Neural cell (in vitro differentiated cells): ENCODE measurements around the gene GTSF1L. TPM values are rescaled to one million over a fixed set of nuclear protein-coding genes. Genes with fewer than 3 reads are reported as not detected.

ENCODE experiments used
- H2AFZ ChIP-seq: fragments of 200-600, 300-800 bp; sonication (generic), shearing (Covaris generic); 2 replicates; pipeline ENCODE4 v1.6.0; 2014; ENCODE audit warnings: low read depth, mild to moderate bottlenecking, antibody characterized with exemption, low read length, moderate library complexity
- H3F3A ChIP-seq: fragments of 200-600 bp; shearing (Covaris generic); 2 replicates; pipeline ENCODE4 v1.6.1; 2016; ENCODE audit warnings: mild to moderate bottlenecking, moderate library complexity, mixed read lengths, antibody characterized with exemption, low read length; ENCODE audit not compliant: insufficient read depth, poor library complexity, severe bottlenecking
- H3K27ac ChIP-seq: fragments of 200-600, 300-800 bp; sonication (generic), shearing (Covaris generic); 2 replicates; pipeline ENCODE4 v1.5.1; 2014; ENCODE audit warnings: mild to moderate bottlenecking, low read length, moderate library complexity
- H3K27me3 ChIP-seq: fragments of 300-800, 200-600 bp; sonication (generic), shearing (Covaris generic); 2 replicates; pipeline ENCODE4 v1.6.0; 2014; ENCODE audit warnings: mild to moderate bottlenecking, low read depth, low read length, moderate library complexity; ENCODE audit not compliant: insufficient read depth
- H3K36me3 ChIP-seq: fragments of 300-800, 200-600 bp; sonication (generic), shearing (Covaris generic); 2 replicates; pipeline ENCODE4 v1.5.1; 2014; ENCODE audit warnings: mild to moderate bottlenecking, antibody characterized with exemption, low read length, moderate library complexity; ENCODE audit not compliant: insufficient read depth
- H3K4me2 ChIP-seq: fragments of 300-800, 200-600 bp; sonication (generic), shearing (Covaris generic); 2 replicates; pipeline ENCODE4 v1.6.0; 2014; ENCODE audit warnings: mild to moderate bottlenecking, low read length
- H3K4me3 ChIP-seq: fragments of 300-800, 200-600 bp; sonication (generic), shearing (Covaris generic); 2 replicates; pipeline ENCODE4 v1.5.1; 2014; ENCODE audit warnings: mild to moderate bottlenecking, low read length, moderate library complexity
- H3K79me2 ChIP-seq: fragments of 200-600 bp; shearing (Covaris generic); replicated peaks from 2 replicates; pipeline ENCODE4 v1.6.0; 2014; ENCODE audit warnings: mild to moderate bottlenecking, low read length, moderate library complexity; ENCODE audit not compliant: insufficient read depth
- H3K9ac ChIP-seq: fragments of 300-800, 200-600 bp; sonication (generic), shearing (Covaris generic); 2 replicates; pipeline ENCODE4 v1.6.1; 2016; ENCODE audit warnings: mild to moderate bottlenecking, low read length, mixed read lengths
- H3K9me2 ChIP-seq: fragments of 200-600 bp; shearing (Covaris generic); 2 replicates; pipeline ENCODE4 v1.6.1; 2016; ENCODE audit warnings: mild to moderate bottlenecking, low read length, mixed read lengths; ENCODE audit not compliant: insufficient read depth
- H3K9me3 ChIP-seq: fragments of 200-600, 300-800 bp; sonication (generic), shearing (Covaris generic); 2 replicates; pipeline ENCODE4 v1.6.1; 2016; ENCODE audit warnings: mild to moderate bottlenecking, mixed run types, low read length, moderate library complexity, mixed read lengths
- H4K20me1 ChIP-seq: fragments of 200-600 bp; shearing (Covaris generic); 2 replicates; pipeline ENCODE4 v1.6.1; 2016; ENCODE audit warnings: mild to moderate bottlenecking, mixed run types; ENCODE audit not compliant: insufficient read depth
- CTCF ChIP-seq: fragments of 450-650 bp; IDR thresholded peaks from 2 replicates; pipeline ENCODE4 v1.5.1; 2014; ENCODE audit warnings: antibody characterized with exemption, mild to moderate bottlenecking, moderate library complexity; ENCODE audit not compliant: poor library complexity, severe bottlenecking
- EP300 ChIP-seq: fragments of 450-650 bp; conservative IDR thresholded peaks from 2 replicates; pipeline ENCODE4 v1.6.1; 2014; ENCODE audit warnings: antibody characterized with exemption, mild to moderate bottlenecking, moderate library complexity; ENCODE audit not compliant: poor library complexity, severe bottlenecking
- EZH2 ChIP-seq: fragments of 200-600, 300-800 bp; shearing (Covaris generic), sonication (generic); IDR thresholded peaks from 2 replicates; pipeline ENCODE4 v1.6.1; 2014; ENCODE audit warnings: antibody characterized with exemption, low read length, borderline replicate concordance, mild to moderate bottlenecking; ENCODE audit not compliant: insufficient read depth, poor library complexity, severe bottlenecking
- MXI1 ChIP-seq: fragments of 450-650 bp; conservative IDR thresholded peaks from 2 replicates; pipeline ENCODE4 v1.6.1; 2014; ENCODE audit warnings: antibody characterized with exemption, mild to moderate bottlenecking; ENCODE audit not compliant: poor library complexity, severe bottlenecking
- POLR2AphosphoS5 ChIP-seq: IDR thresholded peaks from 2 replicates; pipeline ENCODE4 v1.6.1; 2012
- RAD21 ChIP-seq: fragments of 450-650 bp; conservative IDR thresholded peaks from 2 replicates; pipeline ENCODE4 v1.6.1; 2014; ENCODE audit warnings: antibody characterized with exemption, mild to moderate bottlenecking, moderate library complexity
- SMC3 ChIP-seq: fragments of 450-650 bp; conservative IDR thresholded peaks from 2 replicates; pipeline ENCODE4 v1.6.1; 2014; ENCODE audit warnings: antibody characterized with exemption, mild to moderate bottlenecking, moderate library complexity; ENCODE audit not compliant: poor library complexity
- TAF1 ChIP-seq: IDR thresholded peaks from 2 replicates; pipeline ENCODE4 v1.6.1; 2012; ENCODE audit warnings: low read depth
- polyA plus RNA-seq: library from polyadenylated mRNA; depleted of rRNA; stranded (reverse); fragments of >200 nt; gene quantifications from 2 replicates; pipeline ENCODE4 v1.2.3, GENCODE V29; 2014
- TF ChIP-seq, protein P1 (sequence below): IDR thresholded peaks from 2 replicates; pipeline ENCODE4 v1.6.1; 2012; ENCODE audit warnings: borderline replicate concordance

Gene GTSF1L
- polyA plus RNA-seq, 1 donor from 2014 or later = not detected

GRCh38 chr20:43723186-43723585 lies 3.6 kb downstream of the GTSF1L start:
- H3K4me2 ChIP-seq = no peak overlapping the region

GRCh38 chr20:43722153-43722505 lies 4.7 kb downstream of the GTSF1L start:
- H3K9me2 ChIP-seq = no peaks in the 10 kb centered on the region
- H3K9ac ChIP-seq = no peak overlapping the region
- no peak overlapping the region for H2AFZ ChIP-seq
- TF ChIP-seq CTCF = no peak
- TF ChIP-seq EZH2 = no peak
- no peak for TF ChIP-seq SMC3
- no peak for TF ChIP-seq RAD21
- no peak for TF ChIP-seq MXI1
- no peak for TF ChIP-seq POLR2AphosphoS5
- TF ChIP-seq, protein P1, sequence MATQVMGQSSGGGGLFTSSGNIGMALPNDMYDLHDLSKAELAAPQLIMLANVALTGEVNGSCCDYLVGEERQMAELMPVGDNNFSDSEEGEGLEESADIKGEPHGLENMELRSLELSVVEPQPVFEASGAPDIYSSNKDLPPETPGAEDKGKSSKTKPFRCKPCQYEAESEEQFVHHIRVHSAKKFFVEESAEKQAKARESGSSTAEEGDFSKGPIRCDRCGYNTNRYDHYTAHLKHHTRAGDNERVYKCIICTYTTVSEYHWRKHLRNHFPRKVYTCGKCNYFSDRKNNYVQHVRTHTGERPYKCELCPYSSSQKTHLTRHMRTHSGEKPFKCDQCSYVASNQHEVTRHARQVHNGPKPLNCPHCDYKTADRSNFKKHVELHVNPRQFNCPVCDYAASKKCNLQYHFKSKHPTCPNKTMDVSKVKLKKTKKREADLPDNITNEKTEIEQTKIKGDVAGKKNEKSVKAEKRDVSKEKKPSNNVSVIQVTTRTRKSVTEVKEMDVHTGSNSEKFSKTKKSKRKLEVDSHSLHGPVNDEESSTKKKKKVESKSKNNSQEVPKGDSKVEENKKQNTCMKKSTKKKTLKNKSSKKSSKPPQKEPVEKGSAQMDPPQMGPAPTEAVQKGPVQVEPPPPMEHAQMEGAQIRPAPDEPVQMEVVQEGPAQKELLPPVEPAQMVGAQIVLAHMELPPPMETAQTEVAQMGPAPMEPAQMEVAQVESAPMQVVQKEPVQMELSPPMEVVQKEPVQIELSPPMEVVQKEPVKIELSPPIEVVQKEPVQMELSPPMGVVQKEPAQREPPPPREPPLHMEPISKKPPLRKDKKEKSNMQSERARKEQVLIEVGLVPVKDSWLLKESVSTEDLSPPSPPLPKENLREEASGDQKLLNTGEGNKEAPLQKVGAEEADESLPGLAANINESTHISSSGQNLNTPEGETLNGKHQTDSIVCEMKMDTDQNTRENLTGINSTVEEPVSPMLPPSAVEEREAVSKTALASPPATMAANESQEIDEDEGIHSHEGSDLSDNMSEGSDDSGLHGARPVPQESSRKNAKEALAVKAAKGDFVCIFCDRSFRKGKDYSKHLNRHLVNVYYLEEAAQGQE = no peak
- no peak for TF ChIP-seq TAF1
- TF ChIP-seq EP300 = no peak
- no peak overlapping the region for H3K4me2 ChIP-seq
- no peaks in the 10 kb centered on the region for H3K79me2 ChIP-seq
- H3K27me3 ChIP-seq = no peaks in the 10 kb centered on the region
- no peak overlapping the region for H3K4me3 ChIP-seq
- no peaks in the 10 kb centered on the region for H4K20me1 ChIP-seq
- H3K9me3 ChIP-seq = no peaks in the 10 kb centered on the region
- no peak overlapping the region for H3K27ac ChIP-seq
- H3F3A ChIP-seq = no peaks in the 10 kb centered on the region
- H3K36me3 ChIP-seq = no peaks in the 10 kb centered on the region

More at GRCh38 chr20:43723186-43723585, 3.6 kb downstream of the GTSF1L start:
- H3K27ac ChIP-seq = no peak overlapping the region
- no peaks in the 10 kb centered on the region for H3K9me2 ChIP-seq
- H3K9ac ChIP-seq = no peak overlapping the region
- no peaks in the 10 kb centered on the region for H3K9me3 ChIP-seq
- TF ChIP-seq EZH2 (no peak), POLR2AphosphoS5 (no peak), TAF1 (no peak), SMC3 (no peak), RAD21 (no peak), CTCF (no peak), MXI1 (no peak), EP300 (no peak)
- TF ChIP-seq, protein P1 = no peak
- H3K4me3 ChIP-seq = no peak overlapping the region
- H4K20me1 ChIP-seq = no peaks in the 10 kb centered on the region
- no peaks in the 10 kb centered on the region for H3F3A ChIP-seq
- no peaks in the 10 kb centered on the region for H3K79me2 ChIP-seq
- H2AFZ ChIP-seq = no peak overlapping the region
- H3K36me3 ChIP-seq = no peaks in the 10 kb centered on the region
- H3K27me3 ChIP-seq = no peaks in the 10 kb centered on the region
